K562 (cell line): ENCODE results near the gene FOSL2. TPM values are rescaled to one million over a fixed set of nuclear protein-coding genes. Genes with fewer than 3 reads are reported as not detected.

ENCODE experiments used
- ATF1 ChIP-seq, 2 experiments: fragments of 450-650 bp in 1 of 2; IDR thresholded peaks; 2 replicates each; pipeline ENCODE4 v1.6.1; 2016; ENCODE audit warnings: missing compliant biosample characterization in 1 of 2, missing genetic modification characterization in 1 of 2
- CC2D1A ChIP-seq: fragments of 450-650 bp; IDR thresholded peaks from 2 replicates; pipeline ENCODE4 v1.6.1; 2017; ENCODE audit warnings: mild to moderate bottlenecking
- FOXK2 ChIP-seq, 2 experiments: fragments of 450-650 bp; IDR thresholded peaks in 1 of 2; conservative IDR thresholded peaks in 1 of 2; 2 replicates each; pipeline ENCODE4 v1.6.1; 2016; ENCODE audit warnings: low read depth in 2 of 2, mild to moderate bottlenecking in 1 of 2
- MED1 ChIP-seq: sonication (generic); formaldehyde crosslinking; IDR thresholded peaks from 2 replicates; pipeline ENCODE4 v1.8.1; 2023; ENCODE audit warnings: missing genetic modification reagents, borderline replicate concordance
- MYNN ChIP-seq, 2 experiments: sonication (generic); formaldehyde crosslinking in 1 of 2; IDR thresholded peaks; 2 replicates each; pipeline versions ENCODE4 v1.5.0 to v1.6.1; 2016 to 2020; ENCODE audit warnings: antibody characterized with exemption in 1 of 2, missing genetic modification reagents in 1 of 2
- TBL1XR1 ChIP-seq, 2 experiments: IDR thresholded peaks; 2 replicates each; pipeline ENCODE4 v1.6.1; 2012; ENCODE audit warnings: improper control_type of control experiment in 2 of 2, low read length in 2 of 2, mild to moderate bottlenecking in 1 of 2
- TRIM28 ChIP-seq: fragments of 450-650 bp; IDR thresholded peaks from 2 replicates; pipeline ENCODE4 v1.6.1; 2017
- XRCC4 ChIP-seq: IDR thresholded peaks from one replicate; pipeline ENCODE4 v1.6.1; 2011; ENCODE audit not compliant: insufficient read depth, insufficient read length; ENCODE audit errors: extremely low read depth
- ZNF143 ChIP-seq: sonication (generic); formaldehyde crosslinking; IDR thresholded peaks from 2 replicates; pipeline ENCODE4 v1.9.0; 2022; ENCODE audit warnings: mild to moderate bottlenecking, missing genetic modification reagents
- ZNF717 ChIP-seq: fragments of 250-450 bp; sonication (Bioruptor Pico); IDR thresholded peaks from 2 replicates; pipeline ENCODE4 v1.5.0; 2021
- polyA plus RNA-seq, 8 experiments: library from polyadenylated mRNA; depleted of rRNA in 4 of 8; stranded (reverse) in 5 of 8; unstranded in 3 of 8; fragments of >200 nt; fragmentation: Nextera tagmentation in 2 of 8; fragmentation: Illumina TruSeq in 1 of 8; extraction: Ambion mirVana in 2 of 8; extraction: Trizol in 1 of 8; gene quantifications; 2 replicates each; pipeline versions ENCODE4 v1.2.1 to v1.2.3, GENCODE V29; 2011 to 2014; ENCODE audit warnings: inconsistent platforms in 1 of 8, missing spikeins in 1 of 8
- total RNA-seq, 7 experiments: library from RNA; depleted of rRNA in 6 of 7; stranded (reverse); fragments of >200 nt in 6 of 7; fragmentation: Illumina TruSeq in 2 of 7; extraction: Trizol in 2 of 7; gene quantifications; 2 replicates each; pipeline versions ENCODE4 v1.2.1 to v1.2.3, GENCODE V29; 2011 to 2021; ENCODE audit warnings: low replicate concordance in 1 of 7
- TF ChIP-seq, protein P1 (sequence below): fragments of 200-800 bp; sonication (Bioruptor generic); IDR thresholded peaks from 2 replicates; pipeline ENCODE4 v1.6.1; 2017; ENCODE audit warnings: missing genetic modification characterization, missing compliant biosample characterization
- TF ChIP-seq, protein P2 (sequence below): fragments of 250-450 bp; sonication (Bioruptor Pico); IDR thresholded peaks from 2 replicates; pipeline ENCODE4 v1.5.0; 2021
- TF ChIP-seq, protein P3 (sequence below): fragments of 450-650 bp; IDR thresholded peaks from 2 replicates; pipeline ENCODE4 v1.6.1; 2017; ENCODE audit warnings: antibody characterized with exemption
- TF ChIP-seq, protein P4 (sequence below): fragments of 250-450 bp; sonication (Bioruptor Pico); IDR thresholded peaks from 2 replicates; pipeline ENCODE4 v1.4.0; 2020; ENCODE audit warnings: mild to moderate bottlenecking, moderate library complexity
- TF ChIP-seq, protein P5 (sequence below), 3 experiments: IDR thresholded peaks in 2 of 3; conservative IDR thresholded peaks in 1 of 3; 2 replicates each; pipeline ENCODE4 v1.5.1; 2011 to 2012; ENCODE audit warnings: low read length in 3 of 3, mild to moderate bottlenecking in 3 of 3, control low read depth in 2 of 3, improper control_type of control experiment in 1 of 3, inconsistent platforms in 1 of 3, low read depth in 1 of 3, mixed read lengths in 1 of 3, moderate library complexity in 1 of 3; ENCODE audit not compliant: insufficient read depth in 2 of 3
- TF ChIP-seq, protein P6 (sequence below): sonication (generic); formaldehyde crosslinking; IDR thresholded peaks from 2 replicates; pipeline ENCODE4 v1.8.1; 2023; ENCODE audit warnings: mild to moderate bottlenecking, missing genetic modification reagents

The FOSL2 gene
- total and polyA plus RNA-seq, 9 of the 15 experiments (the other 6 are each of a cell fraction or from before 2014, with no cell fraction given): 0.04 to 2.9 (median 0.80) TPM

DNA sequence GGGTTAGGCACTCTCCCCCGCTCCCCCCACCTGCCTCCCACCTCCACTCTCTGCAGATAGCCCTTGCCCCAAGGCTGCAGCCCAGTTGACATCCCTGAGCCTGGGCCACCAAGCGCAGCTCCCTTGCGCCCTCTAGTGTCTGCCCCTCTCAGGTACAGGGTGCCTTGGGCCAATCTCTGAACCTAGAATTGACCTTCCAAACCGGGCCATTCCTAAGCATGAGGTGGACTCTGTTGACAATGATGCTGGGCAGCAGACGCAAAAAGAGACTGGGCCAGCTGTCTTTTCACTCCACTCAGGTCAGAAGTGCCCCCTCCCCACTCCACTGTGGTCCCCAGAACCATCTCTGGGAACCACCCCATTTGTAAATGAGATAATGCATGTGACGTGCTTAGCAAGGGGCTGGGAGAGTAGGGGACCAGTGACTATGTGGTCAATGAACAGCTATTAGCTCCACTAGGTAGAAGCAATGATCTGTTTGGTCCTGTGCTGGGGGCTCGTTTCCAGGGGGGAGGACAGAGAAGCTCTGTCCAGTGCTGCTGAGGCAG is 60.0 kb downstream of the FOSL2 start (continued):
- TF ChIP-seq, protein P1, sequence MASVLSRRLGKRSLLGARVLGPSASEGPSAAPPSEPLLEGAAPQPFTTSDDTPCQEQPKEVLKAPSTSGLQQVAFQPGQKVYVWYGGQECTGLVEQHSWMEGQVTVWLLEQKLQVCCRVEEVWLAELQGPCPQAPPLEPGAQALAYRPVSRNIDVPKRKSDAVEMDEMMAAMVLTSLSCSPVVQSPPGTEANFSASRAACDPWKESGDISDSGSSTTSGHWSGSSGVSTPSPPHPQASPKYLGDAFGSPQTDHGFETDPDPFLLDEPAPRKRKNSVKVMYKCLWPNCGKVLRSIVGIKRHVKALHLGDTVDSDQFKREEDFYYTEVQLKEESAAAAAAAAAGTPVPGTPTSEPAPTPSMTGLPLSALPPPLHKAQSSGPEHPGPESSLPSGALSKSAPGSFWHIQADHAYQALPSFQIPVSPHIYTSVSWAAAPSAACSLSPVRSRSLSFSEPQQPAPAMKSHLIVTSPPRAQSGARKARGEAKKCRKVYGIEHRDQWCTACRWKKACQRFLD (CRISPR knock-in tag): no peak
- TF ChIP-seq MYNN (IDR thresholded peaks at IDR 0.05) (no peak), MYNN (CRISPR knock-in tag; IDR thresholded peaks at IDR 0.05) (no peak), TRIM28 (no peak), ZNF143 (CRISPR knock-in tag) (no peak), ATF1 (CRISPR knock-in tag; IDR thresholded peaks at IDR 0.05) (no peak), ATF1 (tag; IDR thresholded peaks at IDR 0.05) (no peak), FOXK2 (conservative IDR thresholded peaks at IDR 0.05 in 1 of 2, IDR thresholded peaks at IDR 0.05 in 1 of 2; ENCODE audit: low read depth in 2 of 2) (no peak), TBL1XR1 (IDR thresholded peaks at IDR 0.05; ENCODE audit: low read length in 2 of 2) (no peak), CC2D1A (peak; percentile 50; the same call in 1 of the 2 replicates), ZNF717 (CRISPR knock-in tag) (no peak), XRCC4 (no peak), MED1 (CRISPR knock-in tag) (no peak)
- TF ChIP-seq, protein P2, sequence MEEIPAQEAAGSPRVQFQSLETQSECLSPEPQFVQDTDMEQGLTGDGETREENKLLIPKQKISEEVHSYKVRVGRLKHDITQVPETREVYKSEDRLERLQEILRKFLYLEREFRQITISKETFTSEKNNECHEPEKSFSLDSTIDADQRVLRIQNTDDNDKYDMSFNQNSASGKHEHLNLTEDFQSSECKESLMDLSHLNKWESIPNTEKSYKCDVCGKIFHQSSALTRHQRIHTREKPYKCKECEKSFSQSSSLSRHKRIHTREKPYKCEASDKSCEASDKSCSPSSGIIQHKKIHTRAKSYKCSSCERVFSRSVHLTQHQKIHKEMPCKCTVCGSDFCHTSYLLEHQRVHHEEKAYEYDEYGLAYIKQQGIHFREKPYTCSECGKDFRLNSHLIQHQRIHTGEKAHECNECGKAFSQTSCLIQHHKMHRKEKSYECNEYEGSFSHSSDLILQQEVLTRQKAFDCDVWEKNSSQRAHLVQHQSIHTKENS (CRISPR knock-in tag): no peak
- TF ChIP-seq, protein P3, sequence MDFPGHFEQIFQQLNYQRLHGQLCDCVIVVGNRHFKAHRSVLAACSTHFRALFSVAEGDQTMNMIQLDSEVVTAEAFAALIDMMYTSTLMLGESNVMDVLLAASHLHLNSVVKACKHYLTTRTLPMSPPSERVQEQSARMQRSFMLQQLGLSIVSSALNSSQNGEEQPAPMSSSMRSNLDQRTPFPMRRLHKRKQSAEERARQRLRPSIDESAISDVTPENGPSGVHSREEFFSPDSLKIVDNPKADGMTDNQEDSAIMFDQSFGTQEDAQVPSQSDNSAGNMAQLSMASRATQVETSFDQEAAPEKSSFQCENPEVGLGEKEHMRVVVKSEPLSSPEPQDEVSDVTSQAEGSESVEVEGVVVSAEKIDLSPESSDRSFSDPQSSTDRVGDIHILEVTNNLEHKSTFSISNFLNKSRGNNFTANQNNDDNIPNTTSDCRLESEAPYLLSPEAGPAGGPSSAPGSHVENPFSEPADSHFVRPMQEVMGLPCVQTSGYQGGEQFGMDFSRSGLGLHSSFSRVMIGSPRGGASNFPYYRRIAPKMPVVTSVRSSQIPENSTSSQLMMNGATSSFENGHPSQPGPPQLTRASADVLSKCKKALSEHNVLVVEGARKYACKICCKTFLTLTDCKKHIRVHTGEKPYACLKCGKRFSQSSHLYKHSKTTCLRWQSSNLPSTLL: no peak
- TF ChIP-seq, protein P4, sequence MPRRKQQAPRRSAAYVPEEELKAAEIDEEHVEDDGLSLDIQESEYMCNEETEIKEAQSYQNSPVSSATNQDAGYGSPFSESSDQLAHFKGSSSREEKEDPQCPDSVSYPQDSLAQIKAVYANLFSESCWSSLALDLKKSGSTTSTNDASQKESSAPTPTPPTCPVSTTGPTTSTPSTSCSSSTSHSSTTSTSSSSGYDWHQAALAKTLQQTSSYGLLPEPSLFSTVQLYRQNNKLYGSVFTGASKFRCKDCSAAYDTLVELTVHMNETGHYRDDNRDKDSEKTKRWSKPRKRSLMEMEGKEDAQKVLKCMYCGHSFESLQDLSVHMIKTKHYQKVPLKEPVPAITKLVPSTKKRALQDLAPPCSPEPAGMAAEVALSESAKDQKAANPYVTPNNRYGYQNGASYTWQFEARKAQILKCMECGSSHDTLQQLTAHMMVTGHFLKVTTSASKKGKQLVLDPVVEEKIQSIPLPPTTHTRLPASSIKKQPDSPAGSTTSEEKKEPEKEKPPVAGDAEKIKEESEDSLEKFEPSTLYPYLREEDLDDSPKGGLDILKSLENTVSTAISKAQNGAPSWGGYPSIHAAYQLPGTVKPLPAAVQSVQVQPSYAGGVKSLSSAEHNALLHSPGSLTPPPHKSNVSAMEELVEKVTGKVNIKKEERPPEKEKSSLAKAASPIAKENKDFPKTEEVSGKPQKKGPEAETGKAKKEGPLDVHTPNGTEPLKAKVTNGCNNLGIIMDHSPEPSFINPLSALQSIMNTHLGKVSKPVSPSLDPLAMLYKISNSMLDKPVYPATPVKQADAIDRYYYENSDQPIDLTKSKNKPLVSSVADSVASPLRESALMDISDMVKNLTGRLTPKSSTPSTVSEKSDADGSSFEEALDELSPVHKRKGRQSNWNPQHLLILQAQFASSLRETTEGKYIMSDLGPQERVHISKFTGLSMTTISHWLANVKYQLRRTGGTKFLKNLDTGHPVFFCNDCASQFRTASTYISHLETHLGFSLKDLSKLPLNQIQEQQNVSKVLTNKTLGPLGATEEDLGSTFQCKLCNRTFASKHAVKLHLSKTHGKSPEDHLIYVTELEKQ (CRISPR knock-in tag): no peak
- TF ChIP-seq, protein P5, sequence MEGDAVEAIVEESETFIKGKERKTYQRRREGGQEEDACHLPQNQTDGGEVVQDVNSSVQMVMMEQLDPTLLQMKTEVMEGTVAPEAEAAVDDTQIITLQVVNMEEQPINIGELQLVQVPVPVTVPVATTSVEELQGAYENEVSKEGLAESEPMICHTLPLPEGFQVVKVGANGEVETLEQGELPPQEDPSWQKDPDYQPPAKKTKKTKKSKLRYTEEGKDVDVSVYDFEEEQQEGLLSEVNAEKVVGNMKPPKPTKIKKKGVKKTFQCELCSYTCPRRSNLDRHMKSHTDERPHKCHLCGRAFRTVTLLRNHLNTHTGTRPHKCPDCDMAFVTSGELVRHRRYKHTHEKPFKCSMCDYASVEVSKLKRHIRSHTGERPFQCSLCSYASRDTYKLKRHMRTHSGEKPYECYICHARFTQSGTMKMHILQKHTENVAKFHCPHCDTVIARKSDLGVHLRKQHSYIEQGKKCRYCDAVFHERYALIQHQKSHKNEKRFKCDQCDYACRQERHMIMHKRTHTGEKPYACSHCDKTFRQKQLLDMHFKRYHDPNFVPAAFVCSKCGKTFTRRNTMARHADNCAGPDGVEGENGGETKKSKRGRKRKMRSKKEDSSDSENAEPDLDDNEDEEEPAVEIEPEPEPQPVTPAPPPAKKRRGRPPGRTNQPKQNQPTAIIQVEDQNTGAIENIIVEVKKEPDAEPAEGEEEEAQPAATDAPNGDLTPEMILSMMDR (IDR thresholded peaks at IDR 0.05 in 2 of 3, conservative IDR thresholded peaks at IDR 0.05 in 1 of 3; ENCODE audit: insufficient read depth in 2 of 3, low read depth in 1 of 3, low read length in 3 of 3): peak; percentile 88 to 95 (median 93)
- TF ChIP-seq, protein P6, sequence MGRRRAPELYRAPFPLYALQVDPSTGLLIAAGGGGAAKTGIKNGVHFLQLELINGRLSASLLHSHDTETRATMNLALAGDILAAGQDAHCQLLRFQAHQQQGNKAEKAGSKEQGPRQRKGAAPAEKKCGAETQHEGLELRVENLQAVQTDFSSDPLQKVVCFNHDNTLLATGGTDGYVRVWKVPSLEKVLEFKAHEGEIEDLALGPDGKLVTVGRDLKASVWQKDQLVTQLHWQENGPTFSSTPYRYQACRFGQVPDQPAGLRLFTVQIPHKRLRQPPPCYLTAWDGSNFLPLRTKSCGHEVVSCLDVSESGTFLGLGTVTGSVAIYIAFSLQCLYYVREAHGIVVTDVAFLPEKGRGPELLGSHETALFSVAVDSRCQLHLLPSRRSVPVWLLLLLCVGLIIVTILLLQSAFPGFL (CRISPR knock-in tag): no peak
